GM23248 (cell line): ENCODE measurements around the gene IFT57. TPM values are rescaled to one million over a fixed set of nuclear protein-coding genes. Genes with fewer than 3 reads are reported as not detected.

Experiments used
- DNase-seq: peaks from one replicate; pipeline ENCODE4 v3.0.0-alpha.2; 2015
- H2AFZ ChIP-seq: fragments of 200-600 bp; sonication (generic); 2 replicates; pipeline ENCODE4 v1.6.1; 2016; ENCODE audit warnings: antibody characterized with exemption
- H3F3A ChIP-seq: fragments of 200-600 bp; sonication (generic); 2 replicates; pipeline ENCODE4 v1.6.1; 2016; ENCODE audit warnings: mild to moderate bottlenecking, antibody characterized with exemption, mixed run types; ENCODE audit not compliant: insufficient read depth
- H3K27ac ChIP-seq: fragments of 200-600 bp; sonication (generic); 2 replicates; pipeline ENCODE4 v1.5.1; 2016; ENCODE audit warnings: mild to moderate bottlenecking
- H3K27me3 ChIP-seq: fragments of 200-600 bp; sonication (generic); replicated peaks from 2 replicates; pipeline ENCODE4 v1.6.1; 2016; ENCODE audit warnings: mild to moderate bottlenecking; ENCODE audit not compliant: insufficient read depth
- H3K36me3 ChIP-seq: fragments of 200-600 bp; sonication (generic); 2 replicates; pipeline ENCODE4 v1.6.1; 2016; ENCODE audit warnings: low read depth, mild to moderate bottlenecking
- H3K4me1 ChIP-seq: fragments of 200-600 bp; sonication (generic); 2 replicates; pipeline ENCODE4 v1.6.1; 2016; ENCODE audit warnings: mild to moderate bottlenecking; ENCODE audit not compliant: insufficient read depth
- H3K4me2 ChIP-seq: fragments of 200-600 bp; sonication (generic); one replicate; pipeline ENCODE4 v1.6.1; 2016; ENCODE audit warnings: mild to moderate bottlenecking; ENCODE audit not compliant: unreplicated experiment
- H3K4me3 ChIP-seq: fragments of 200-600 bp; sonication (generic); 2 replicates; pipeline ENCODE4 v1.5.1; 2016; ENCODE audit warnings: mild to moderate bottlenecking
- H3K79me2 ChIP-seq: fragments of 200-600 bp; sonication (generic); 2 replicates; pipeline ENCODE4 v1.6.1; 2016; ENCODE audit warnings: mild to moderate bottlenecking; ENCODE audit not compliant: insufficient read depth
- H3K9ac ChIP-seq: fragments of 200-600 bp; sonication (generic); 2 replicates; pipeline ENCODE4 v1.6.1; 2016; ENCODE audit warnings: mild to moderate bottlenecking
- H3K9me2 ChIP-seq: fragments of 200-600 bp; sonication (generic); 2 replicates; pipeline ENCODE4 v1.6.1; 2016; ENCODE audit warnings: mixed run types, mild to moderate bottlenecking, moderate library complexity; ENCODE audit not compliant: insufficient read depth
- H3K9me3 ChIP-seq: fragments of 200-600 bp; sonication (generic); one replicate; pipeline ENCODE4 v1.6.1; 2017; ENCODE audit warnings: low read depth
- H4K20me1 ChIP-seq: fragments of 200-600 bp; sonication (generic); 2 replicates; pipeline ENCODE4 v1.6.0; 2016; ENCODE audit not compliant: insufficient read depth
- EZH2 ChIP-seq: fragments of 200-600 bp; sonication (generic); IDR thresholded peaks from 2 replicates; pipeline ENCODE4 v1.6.1; 2018; ENCODE audit warnings: antibody characterized with exemption, mild to moderate bottlenecking; ENCODE audit not compliant: insufficient read depth, poor library complexity, severe bottlenecking
- EZH2phosphoT487 ChIP-seq: fragments of 200-600 bp; sonication (generic); IDR thresholded peaks from 2 replicates; pipeline ENCODE4 v1.6.1; 2018; ENCODE audit warnings: antibody characterized with exemption, moderate library complexity, mild to moderate bottlenecking, low read depth; ENCODE audit not compliant: insufficient read depth
- WGBS, 2 experiments: methylation state at CpG; one replicate each; pipeline ENCODE4 v1.1.6; 2015 to 2017; ENCODE audit warnings: low lambda C conversion rate in 2 of 2, low coverage in 1 of 2; ENCODE audit errors: missing lambda C conversion rate in 2 of 2; 5-methylcytosine and 5-hydroxymethylcytosine counted together
- in situ Hi-C: fragments of 300-500 bp; cut with MboI; formaldehyde crosslinking; loops from 2 replicates; pipeline ENCODE4 v1.15.0; 2020
- polyA plus RNA-seq: library from polyadenylated mRNA; unstranded; fragments of >200 nt; fragmentation: Nextera tagmentation; extraction: Ambion mirVana; gene quantifications from 2 replicates; pipeline ENCODE4 v1.2.1, GENCODE V29; 2016
- total RNA-seq: library from RNA; depleted of rRNA; stranded (reverse); fragments of >200 nt; shearing (Covaris generic); gene quantifications from 2 replicates; pipeline ENCODE4 v1.2.3, GENCODE V29; 2014

Gene IFT57
- total and polyA plus RNA-seq, 2 experiments from 2014 or later: 68.5 to 84.9 TPM

DNA sequence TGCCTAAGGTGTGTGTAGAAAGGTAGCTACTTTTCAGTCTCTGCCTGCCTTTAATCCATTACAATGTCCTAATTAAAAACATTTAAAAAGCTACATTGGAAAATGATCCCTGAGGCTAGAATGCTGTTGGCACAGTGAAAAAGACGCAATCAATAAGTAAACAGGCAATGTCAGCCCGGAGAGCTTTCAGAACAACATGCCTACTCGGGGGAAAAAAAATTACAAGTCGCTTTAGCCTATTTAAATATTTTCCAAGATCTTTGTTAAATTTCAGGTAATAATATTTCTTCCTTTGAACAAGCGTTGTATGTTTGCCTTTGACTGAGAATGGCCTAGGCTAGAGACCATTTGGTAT lies 84.8 kb downstream of the IFT57 start:
- in situ Hi-C loops: no loop called here
- Histone ChIP-seq H3K9me2 (no peaks in the 10 kb centered on the region), H3K9me3 (no peaks in the 10 kb centered on the region), H3K4me3 (no peak overlapping the region), H4K20me1 (no peaks in the 10 kb centered on the region), H3K27ac (no peak overlapping the region), H3K36me3 (no peaks in the 10 kb centered on the region), H3K4me1 (peaks cover 8% of the 10 kb centered on the region), H3K79me2 (no peaks in the 10 kb centered on the region), H3K27me3 (no peaks in the 10 kb centered on the region), H3K4me2 (no peak overlapping the region), H3K9ac (no peak overlapping the region), H2AFZ (no peak overlapping the region), H3F3A (peaks cover 8% of the 10 kb centered on the region; the same call in 1 of the 2 replicates)
- no peak for DNase-seq
- TF ChIP-seq EZH2 (no peak), EZH2phosphoT487 (no peak)
- 70% methylated on average over 5 of the region's 5 CpGs for WGBS, 2 experiments

DNA sequence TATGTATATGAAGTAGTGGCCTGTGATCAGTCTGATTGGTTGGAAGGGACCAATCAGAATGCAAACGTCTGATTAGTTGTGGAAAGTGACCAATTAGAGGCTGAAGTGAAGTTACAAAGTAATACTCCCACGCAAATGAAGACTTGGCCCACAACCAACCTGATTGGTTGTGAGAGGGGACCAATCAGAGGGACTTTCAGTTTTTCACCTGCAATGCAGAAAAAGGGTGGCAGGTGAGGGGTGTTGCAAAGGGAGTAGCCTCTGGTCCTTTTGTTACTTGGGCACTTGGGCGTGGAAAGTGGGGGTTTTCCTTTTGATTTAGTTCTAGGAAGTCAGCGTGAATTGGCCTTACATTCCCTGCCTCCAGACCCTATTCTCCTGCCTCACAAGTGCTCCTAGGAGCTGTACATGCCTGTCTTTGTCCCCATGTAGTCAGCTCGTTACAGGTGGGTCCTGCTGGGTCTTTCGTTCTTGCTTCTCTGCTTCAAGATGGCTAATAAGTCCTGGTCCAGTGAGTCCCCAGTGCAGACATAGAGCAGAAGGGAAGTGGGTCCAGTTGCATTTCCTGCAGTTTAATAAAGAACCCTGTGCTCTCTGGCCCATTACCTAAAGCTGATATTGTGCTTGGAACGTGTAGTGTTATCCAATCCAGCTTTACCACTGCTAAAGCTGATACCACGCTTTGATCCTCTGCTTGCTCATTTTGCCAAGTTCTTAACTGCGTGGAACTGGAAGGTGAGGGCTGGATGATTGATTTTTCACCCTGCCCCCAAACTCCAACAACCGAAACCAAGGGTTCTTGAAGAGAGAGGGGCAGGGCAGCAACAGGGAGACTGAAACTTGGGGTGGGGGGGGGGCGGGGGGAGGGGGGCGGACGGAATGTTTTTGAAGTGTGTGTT lies 85.4 kb downstream of the IFT57 start:
- Histone ChIP-seq H3K9ac (no peak overlapping the region), H3K79me2 (no peaks in the 10 kb centered on the region), H3K27ac (no peak overlapping the region), H3K4me3 (no peak overlapping the region), H3K27me3 (no peaks in the 10 kb centered on the region), H3K9me2 (no peaks in the 10 kb centered on the region), H3K4me1 (peaks cover 14% of the 10 kb centered on the region), H4K20me1 (no peaks in the 10 kb centered on the region), H3K9me3 (no peaks in the 10 kb centered on the region), H3F3A (peaks cover 14% of the 10 kb centered on the region), H3K36me3 (no peaks in the 10 kb centered on the region), H3K4me2 (no peak overlapping the region), H2AFZ (no peak overlapping the region)
- DNase-seq: no peak
- in situ Hi-C loops: no loop called here
- 80 to 83% methylated on average over 11 to 13 of the region's 13 CpGs for WGBS, 2 experiments
- TF ChIP-seq EZH2: no peak
- no peak for TF ChIP-seq EZH2phosphoT487

DNA sequence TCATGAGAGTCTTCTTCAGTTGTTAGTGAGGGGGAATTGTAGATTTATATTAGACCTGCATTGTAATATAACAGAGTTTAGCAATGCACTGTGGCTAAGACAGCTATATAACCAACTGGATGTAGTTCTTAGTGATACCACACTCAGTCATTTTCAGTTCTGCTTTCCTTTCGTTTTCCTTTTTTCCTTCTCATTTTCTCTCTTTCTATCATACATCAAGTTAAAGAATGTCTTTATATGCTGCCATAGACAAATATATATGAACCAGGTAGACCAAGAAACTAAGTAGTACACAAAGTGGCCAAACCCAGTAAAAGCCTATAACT lies 87.7 kb downstream of the IFT57 start:
- no peaks in the 10 kb centered on the region for H3K9me3 ChIP-seq
- no peaks in the 10 kb centered on the region for H4K20me1 ChIP-seq
- H3K9ac ChIP-seq: no peak overlapping the region
- H3F3A ChIP-seq: peaks cover 35% of the 10 kb centered on the region
- in situ Hi-C loops: no loop called here
- no peaks in the 10 kb centered on the region for H3K79me2 ChIP-seq
- H2AFZ ChIP-seq: no peak overlapping the region
- H3K4me2 ChIP-seq: no peak overlapping the region
- no peak for DNase-seq
- H3K4me3 ChIP-seq: no peak overlapping the region
- 100% methylated on average over 1 of the region's 1 CpG for WGBS, 2 experiments
- no peaks in the 10 kb centered on the region for H3K27me3 ChIP-seq
- H3K27ac ChIP-seq: no peak overlapping the region
- TF ChIP-seq EZH2phosphoT487: no peak
- TF ChIP-seq EZH2: no peak
- H3K9me2 ChIP-seq: no peaks in the 10 kb centered on the region
- H3K4me1 ChIP-seq: peaks cover 35% of the 10 kb centered on the region
- H3K36me3 ChIP-seq: no peaks in the 10 kb centered on the region

DNA sequence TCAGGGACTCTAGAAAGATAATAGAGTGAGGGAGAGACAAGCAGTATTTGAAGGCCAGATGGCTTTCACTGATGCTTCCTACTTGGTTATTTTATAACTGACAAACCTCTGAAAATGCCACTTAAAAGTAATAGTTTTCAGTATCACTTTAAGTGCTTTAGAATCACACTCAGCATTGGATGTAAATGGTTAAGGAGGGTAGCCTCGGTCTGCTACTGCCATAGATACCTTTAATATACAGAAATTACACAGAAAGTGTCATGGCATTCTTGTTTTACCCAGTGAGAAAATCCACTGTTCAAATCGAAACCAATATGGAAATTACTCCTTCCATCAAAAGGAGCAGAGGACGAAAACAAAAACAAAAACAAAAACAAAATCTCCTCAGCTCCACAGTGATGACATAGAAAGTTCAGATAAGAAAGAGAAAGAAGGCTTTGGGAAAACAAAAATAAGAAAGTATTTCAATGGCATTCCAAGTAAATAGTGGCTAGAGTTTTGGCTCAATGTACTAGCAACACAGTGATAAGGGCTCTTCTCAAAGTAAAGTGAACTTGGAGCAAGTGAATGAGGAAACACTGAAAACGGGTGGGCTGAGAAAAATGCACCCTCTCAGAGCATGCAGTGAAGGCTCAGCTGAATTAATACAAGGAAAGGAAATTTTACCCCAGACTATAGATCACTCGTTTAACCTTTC lies 88.2 kb downstream of the IFT57 start:
- TF ChIP-seq EZH2 (no peak), EZH2phosphoT487 (no peak)
- Histone ChIP-seq H3K9me2 (no peaks in the 10 kb centered on the region), H3K27ac (no peak overlapping the region), H3K9me3 (no peaks in the 10 kb centered on the region), H3F3A (peaks cover 37% of the 10 kb centered on the region), H4K20me1 (no peaks in the 10 kb centered on the region), H3K36me3 (no peaks in the 10 kb centered on the region), H3K4me3 (no peak overlapping the region), H3K4me2 (no peak overlapping the region), H3K79me2 (no peaks in the 10 kb centered on the region), H3K4me1 (peaks cover 35% of the 10 kb centered on the region), H3K9ac (no peak overlapping the region), H3K27me3 (no peaks in the 10 kb centered on the region), H2AFZ (no peak overlapping the region)
- in situ Hi-C loops: no loop called here
- DNase-seq: no peak
- WGBS, 2 experiments: 82 to 86% methylated on average over 5 of the region's 5 CpGs
